K562 (cell line): Measurements from ENCODE around the gene HSD17B1. TPM values are rescaled to one million over a fixed set of nuclear protein-coding genes. Genes with fewer than 3 reads are reported as not detected.

Experiments used
- ATAC-seq: fragments of 200-7000 bp; cut with Tn5 transposase; 3 replicates; pipeline ENCODE4 v1.9.1; 2020; ENCODE audit warnings: moderate library complexity
- BruUV-seq: library from RNA; stranded (reverse); fragments of 400-500 nt; replicated peaks from 2 replicates; lab custom pipeline; 2021; lab: Mats Ljungman, UMichigan
- CTCF ChIA-PET: fragments of 300-600 bp; formaldehyde crosslinking; extraction: SDS; loops from one replicate; lab custom pipeline; 2021; ENCODE audit warnings: low intra/inter-chr PET ratio; lab: Yijun Ruan, JAX
- POLR2A ChIA-PET: fragments of 300-600, 350-650 bp; sonication (Branson Sonifier 250); formaldehyde crosslinking; extraction: SDS; loops from one replicate; lab custom pipeline; 2021; ENCODE audit warnings: antibody characterized with exemption, inconsistent platforms; lab: Yijun Ruan, JAX
- DNase-seq, 4 experiments: peaks; one replicate each; pipeline versions ENCODE4 v3.0.0 to v3.0.0-alpha.2; 2011 to 2018; ENCODE audit warnings: low spot score in 3 of 4, mixed read lengths in 3 of 4; ENCODE audit errors: extremely low read depth in 1 of 4
- FAIRE-seq: peaks from 2 replicates; lab custom pipeline; 2011; peaks lifted over from hg19 to GRCh38; lab: Jason Lieb, UNC
- H2AFZ ChIP-seq: 2 replicates; pipeline ENCODE4 v1.6.0; 2011; ENCODE audit warnings: low read depth, low read length, control low read depth, inconsistent platforms
- H3K27ac ChIP-seq: fragments of 200-600 bp; 3 replicates; pipeline ENCODE4 v1.8.0; 2011; ENCODE audit warnings: low read depth, mild to moderate bottlenecking, control low read depth, inconsistent platforms, low read length, moderate library complexity, mixed read lengths; ENCODE audit errors: extremely low read depth
- H3K27me3 ChIP-seq, 2 experiments: fragments of 300-600 bp in 1 of 2; 2 replicates in 1 of 2; 3 replicates in 1 of 2; pipeline versions ENCODE4 v1.6.0 to v1.8.0; 2011; ENCODE audit warnings: inconsistent platforms in 2 of 2, low read length in 2 of 2, mild to moderate bottlenecking in 1 of 2, mixed read lengths in 1 of 2, moderate library complexity in 1 of 2; ENCODE audit not compliant: control insufficient read depth in 2 of 2, insufficient read depth in 2 of 2
- H3K36me3 ChIP-seq: fragments of 300-600 bp; 3 replicates; pipeline ENCODE4 v1.8.0; 2011; ENCODE audit warnings: mild to moderate bottlenecking, low read length, inconsistent platforms; ENCODE audit not compliant: control insufficient read depth, insufficient read depth
- H3K4me1 ChIP-seq, 2 experiments: fragments of 200-600 bp in 1 of 2; replicated peaks in 1 of 2; 2 replicates in 1 of 2; 3 replicates in 1 of 2; pipeline versions ENCODE4 v1.5.1 to v1.8.0; 2011; ENCODE audit warnings: inconsistent platforms in 2 of 2, low read length in 2 of 2, mild to moderate bottlenecking in 1 of 2, mixed read lengths in 1 of 2, moderate library complexity in 1 of 2; ENCODE audit not compliant: control insufficient read depth in 2 of 2, insufficient read depth in 2 of 2
- H3K4me2 ChIP-seq: 2 replicates; pipeline ENCODE4 v1.6.1; 2011; ENCODE audit warnings: low read length, control low read depth, inconsistent platforms, mixed read lengths; ENCODE audit not compliant: insufficient read depth
- H3K4me3 ChIP-seq: fragments of 200-600 bp; sonication (generic), shearing (Covaris generic); 2 replicates; pipeline ENCODE4 v1.5.1; 2016; ENCODE audit warnings: control low read depth, inconsistent platforms
- H3K79me2 ChIP-seq: fragments of 200-600 bp; 3 replicates; pipeline ENCODE4 v1.8.0; 2011; ENCODE audit warnings: low read length, inconsistent platforms; ENCODE audit not compliant: control insufficient read depth, insufficient read depth
- H3K9ac ChIP-seq, 2 experiments: 2 replicates each; pipeline versions ENCODE4 v1.6.0 to v1.6.1; 2011; ENCODE audit warnings: low read depth in 2 of 2, low read length in 2 of 2, control low read depth in 1 of 2, inconsistent platforms in 1 of 2, mild to moderate bottlenecking in 1 of 2, mixed read lengths in 1 of 2; ENCODE audit not compliant: insufficient read depth in 1 of 2
- H3K9me1 ChIP-seq: one replicate; pipeline ENCODE4 v1.6.0; 2011; ENCODE audit warnings: inconsistent platforms, mild to moderate bottlenecking, low read length, moderate library complexity; ENCODE audit not compliant: control insufficient read depth, insufficient read depth
- H3K9me3 ChIP-seq: replicated peaks from 2 replicates; pipeline ENCODE4 v1.5.1; 2011; ENCODE audit warnings: low read depth, low read length, inconsistent platforms; ENCODE audit not compliant: control insufficient read depth, insufficient read depth
- H4K20me1 ChIP-seq: replicated peaks from 2 replicates; pipeline ENCODE4 v1.6.1; 2011; ENCODE audit warnings: low read length, inconsistent platforms, mixed read lengths; ENCODE audit not compliant: control insufficient read depth, insufficient read depth
- KAT8 ChIP-seq: fragments of 450-650 bp; IDR thresholded peaks from 2 replicates; pipeline ENCODE4 v1.6.1; 2016; ENCODE audit warnings: low read depth, mild to moderate bottlenecking
- ZNF512 ChIP-seq: IDR thresholded peaks from 2 replicates; pipeline ENCODE4 v1.6.1; 2016; ENCODE audit warnings: missing genetic modification characterization, missing compliant biosample characterization
- WGBS: fragments of 100-300 bp; shearing (Covaris generic); methylation state at CpG from one replicate; pipeline ENCODE4 v1.1.6; 2016; ENCODE audit warnings: low coverage, mixed read lengths; ENCODE audit not compliant: insufficient coverage; ENCODE audit errors: missing lambda C conversion rate; 5-methylcytosine and 5-hydroxymethylcytosine counted together
- in situ Hi-C: fragments of 300-500 bp; cut with MboI; formaldehyde crosslinking; loops from 4 replicates; pipeline ENCODE4 v1.15.0; 2018; ENCODE audit warnings: inconsistent platforms, mixed read lengths
- intact Hi-C: fragments of 100-400 bp; cut with micrococcal nuclease; formaldehyde crosslinking; loops from 2 replicates; pipeline ENCODE4 v1.14.2; 2022
- polyA plus RNA-seq, 8 experiments: library from polyadenylated mRNA; depleted of rRNA in 4 of 8; stranded (reverse) in 5 of 8; unstranded in 3 of 8; fragments of >200 nt; fragmentation: Nextera tagmentation in 2 of 8; fragmentation: Illumina TruSeq in 1 of 8; extraction: Ambion mirVana in 2 of 8; extraction: Trizol in 1 of 8; gene quantifications; 2 replicates each; pipeline versions ENCODE4 v1.2.1 to v1.2.3, GENCODE V29; 2011 to 2014; ENCODE audit warnings: inconsistent platforms in 1 of 8, missing spikeins in 1 of 8
- total RNA-seq, 7 experiments: library from RNA; depleted of rRNA in 6 of 7; stranded (reverse); fragments of >200 nt in 6 of 7; fragmentation: Illumina TruSeq in 2 of 7; extraction: Trizol in 2 of 7; gene quantifications; 2 replicates each; pipeline versions ENCODE4 v1.2.1 to v1.2.3, GENCODE V29; 2011 to 2021; ENCODE audit warnings: low replicate concordance in 1 of 7
- TF ChIP-seq, protein P1 (sequence below): fragments of 450-650 bp; IDR thresholded peaks from 2 replicates; pipeline ENCODE4 v1.6.1; 2017; ENCODE audit warnings: mild to moderate bottlenecking, moderate library complexity

Gene HSD17B1
- total and polyA plus RNA-seq, 9 of the 15 experiments (the other 6 are each of a cell fraction or from before 2014, with no cell fraction given) = 0.55 to 21.1 (median 3.6) TPM

DNA sequence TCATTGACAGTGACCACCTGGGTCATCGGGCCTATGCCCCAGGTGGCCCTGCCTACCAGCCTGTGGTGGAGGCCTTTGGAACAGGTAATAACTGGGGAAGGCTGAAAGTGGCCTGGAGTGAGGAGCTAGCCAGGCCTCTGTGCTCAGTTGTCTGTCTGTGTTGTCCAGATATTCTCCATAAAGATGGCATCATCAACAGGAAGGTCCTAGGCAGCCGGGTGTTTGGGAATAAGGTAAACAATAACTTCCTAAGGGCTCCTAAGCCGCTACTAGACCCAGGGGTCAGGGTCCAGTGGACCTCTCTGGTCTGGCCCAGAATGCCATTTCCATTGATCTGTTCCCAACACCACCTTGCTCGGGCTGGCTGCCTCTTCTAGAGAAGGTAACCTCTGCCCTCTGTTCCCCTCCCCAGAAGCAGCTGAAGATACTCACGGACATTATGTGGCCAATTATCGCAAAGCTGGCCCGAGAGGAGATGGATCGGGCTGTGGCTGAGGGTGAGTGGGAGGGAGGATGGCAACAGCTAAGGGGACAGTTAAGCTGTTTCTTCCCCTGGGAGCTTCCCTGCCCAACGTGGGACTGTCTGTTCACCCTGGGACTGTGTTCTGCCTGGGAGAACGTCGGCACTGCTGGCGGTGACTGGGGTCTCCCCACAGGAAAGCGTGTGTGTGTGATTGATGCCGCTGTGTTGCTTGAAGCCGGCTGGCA lies 12.2 kb downstream of the HSD17B1 start:
- DNase-seq = no peak
- H3K4me3 ChIP-seq = no peak overlapping the region
- intact Hi-C loops = no loop called here
- H3K27me3 ChIP-seq = no peaks in the 10 kb centered on the region
- H3K4me1 ChIP-seq = peaks cover 38 to 69% of the 10 kb centered on the region in 2 experiments
- TF ChIP-seq, protein P1, sequence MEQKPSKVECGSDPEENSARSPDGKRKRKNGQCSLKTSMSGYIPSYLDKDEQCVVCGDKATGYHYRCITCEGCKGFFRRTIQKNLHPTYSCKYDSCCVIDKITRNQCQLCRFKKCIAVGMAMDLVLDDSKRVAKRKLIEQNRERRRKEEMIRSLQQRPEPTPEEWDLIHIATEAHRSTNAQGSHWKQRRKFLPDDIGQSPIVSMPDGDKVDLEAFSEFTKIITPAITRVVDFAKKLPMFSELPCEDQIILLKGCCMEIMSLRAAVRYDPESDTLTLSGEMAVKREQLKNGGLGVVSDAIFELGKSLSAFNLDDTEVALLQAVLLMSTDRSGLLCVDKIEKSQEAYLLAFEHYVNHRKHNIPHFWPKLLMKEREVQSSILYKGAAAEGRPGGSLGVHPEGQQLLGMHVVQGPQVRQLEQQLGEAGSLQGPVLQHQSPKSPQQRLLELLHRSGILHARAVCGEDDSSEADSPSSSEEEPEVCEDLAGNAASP = no peak
- TF ChIP-seq ZNF512 (tag) = no peak
- no peak for TF ChIP-seq KAT8
- H3K9me1 ChIP-seq = no peaks in the 10 kb centered on the region
- no peak for FAIRE-seq
- H3K9me3 ChIP-seq = no peaks in the 10 kb centered on the region
- H3K9ac ChIP-seq = peak overlapping the region in 1 of 2 experiments; percentile 99; a peak in 2 of 4 replicates
- no TSS peak for BruUV-seq
- H3K36me3 ChIP-seq = peaks cover 59% of the 10 kb centered on the region
- ChIA-PET POLR2A (interaction anchor here (0.5 to 8.3 kb wide), 6 partner anchors 9 to 751 kb away, joined by 3 to 58 read pairs (median 4); partner anchors contain the start of gene PSMC3IP), CTCF (no interaction called here)
- in situ Hi-C loops = no loop called here
- no peak overlapping the region for H3K4me2 ChIP-seq
- ATAC-seq = no peak
- 91% methylated on average over 13 of the region's 15 CpGs for WGBS
- H4K20me1 ChIP-seq = no peaks in the 10 kb centered on the region
- no peak overlapping the region; the same call in 2 of the 3 replicates for H3K27ac ChIP-seq
- peaks cover 64% of the 10 kb centered on the region for H3K79me2 ChIP-seq
- H2AFZ ChIP-seq = no peak overlapping the region
